HG03159 (cell line): ENCODE results near the gene DCUN1D2.
"Not testable (repeated sequence)": the region's sequence is repeated elsewhere in the genome, so short reads cannot be mapped to it uniquely, and the experiment has no call there.

Experiments used
- ATAC-seq: cut with Tn5 transposase; IDR thresholded peaks from one replicate; pipeline ENCODE4 v1.9.1; 2021; ENCODE audit warnings: mild to moderate bottlenecking, moderate library complexity; ENCODE audit not compliant: unreplicated experiment

Gene DCUN1D2

GRCh38 chr13:113491982-113492381 is 1.5 kb upstream of the DCUN1D2 start:
- ATAC-seq: no peak

- no peak for ATAC-seq
Measured at GRCh38 chr13:113491418-113491883, 940 bp upstream of the DCUN1D2 start.

- peak; percentile 37 for ATAC-seq
Measured at GRCh38 chr13:113489549-113490495, 689 bp downstream of the DCUN1D2 start.

GRCh38 chr13:113489171-113489548 is 1.4 kb downstream of the DCUN1D2 start:
- no peak for ATAC-seq

- ATAC-seq: no peak
Measured at GRCh38 chr13:113488283-113488682, 2.2 kb downstream of the DCUN1D2 start.

- no peak for ATAC-seq
Measured at GRCh38 chr13:113486698-113487097, 3.8 kb downstream of the DCUN1D2 start.

GRCh38 chr13:113485545-113485944 is 5.0 kb downstream of the DCUN1D2 start:
- ATAC-seq: no peak

- no peak for ATAC-seq
Measured at GRCh38 chr13:113483504-113484293, 6.8 kb downstream of the DCUN1D2 start.

- no peak for ATAC-seq
Measured at GRCh38 chr13:113483081-113483480, 7.4 kb downstream of the DCUN1D2 start.

GRCh38 chr13:113479179-113479578 is 11.3 kb downstream of the DCUN1D2 start:
- no peak for ATAC-seq

- no peak for ATAC-seq
Measured at GRCh38 chr13:113477724-113478123, 12.8 kb downstream of the DCUN1D2 start.

GRCh38 chr13:113476811-113477210 is 13.7 kb downstream of the DCUN1D2 start:
- no peak for ATAC-seq

- no peak for ATAC-seq
Measured at GRCh38 chr13:113475911-113476310, 14.6 kb downstream of the DCUN1D2 start.

GRCh38 chr13:113475280-113475679 is 15.2 kb downstream of the DCUN1D2 start:
- ATAC-seq: no peak

GRCh38 chr13:113474179-113474578 is 16.3 kb downstream of the DCUN1D2 start:
- no peak for ATAC-seq

GRCh38 chr13:113472355-113473025 is 18.0 kb downstream of the DCUN1D2 start:
- ATAC-seq: no peak

- no peak for ATAC-seq
Measured at GRCh38 chr13:113471844-113472243, 18.7 kb downstream of the DCUN1D2 start.

GRCh38 chr13:113470635-113471163 is 19.8 kb downstream of the DCUN1D2 start:
- not testable (repeated sequence) for ATAC-seq

- ATAC-seq: no peak
Measured at GRCh38 chr13:113470073-113470472, 20.4 kb downstream of the DCUN1D2 start.

GRCh38 chr13:113469582-113469981 is 20.9 kb downstream of the DCUN1D2 start:
- ATAC-seq: no peak
